GM19351 (cell line): Measurements from ENCODE around the gene CACHD1.
"Not testable (repeated sequence)": the region's sequence is repeated elsewhere in the genome, so short reads cannot be mapped to it uniquely, and the experiment has no call there.

Experiments used
- ATAC-seq: cut with Tn5 transposase; IDR thresholded peaks from one replicate; pipeline ENCODE4 v1.9.1; 2021; ENCODE audit warnings: mild to moderate bottlenecking, moderate library complexity; ENCODE audit not compliant: unreplicated experiment

The CACHD1 gene

DNA sequence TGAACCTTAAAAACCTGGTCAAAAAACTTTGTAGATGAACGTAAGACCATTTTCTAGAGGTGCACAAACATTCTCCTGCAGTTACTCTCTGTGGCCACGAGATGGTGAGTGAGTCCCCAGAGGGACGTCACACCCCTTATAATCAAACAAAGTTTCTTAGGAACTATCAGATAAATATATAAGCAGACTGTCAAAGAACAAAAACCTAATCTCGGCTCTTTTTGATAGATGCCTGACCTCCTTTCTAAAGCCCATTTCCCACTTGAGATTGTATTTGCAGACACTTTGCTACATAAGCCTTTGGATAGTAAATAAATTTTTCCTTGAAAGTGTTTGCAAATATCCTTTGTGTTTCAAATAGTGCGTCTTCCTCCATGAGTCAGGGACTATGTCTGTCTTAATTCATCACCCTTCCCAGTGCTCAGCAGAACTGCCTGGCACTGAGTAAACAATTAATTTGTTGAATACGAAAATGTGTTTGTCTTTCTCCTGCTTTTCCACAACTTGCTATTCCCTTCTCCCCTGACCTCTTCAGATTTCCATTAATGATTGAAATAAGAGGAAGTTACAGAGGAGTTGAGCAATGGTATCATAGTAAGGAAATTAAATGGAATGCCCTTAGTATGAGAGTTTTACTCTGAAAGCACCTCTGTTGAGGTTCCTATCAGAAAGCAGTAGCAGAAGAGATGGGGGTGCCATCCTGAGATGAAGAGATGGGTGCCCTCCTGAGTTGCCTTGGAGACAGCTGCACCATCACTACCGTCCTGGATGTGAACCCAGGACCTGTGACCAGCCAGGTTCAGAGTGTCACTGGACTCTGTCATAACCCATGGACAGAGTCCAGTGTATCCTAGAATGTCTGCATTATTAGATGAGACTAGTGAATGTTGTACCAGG lies 217.1 kb downstream of the CACHD1 start:
- peak; percentile 92 for ATAC-seq

- no peak for ATAC-seq
Observed at GRCh38 chr1:64687725-64688327, 217.9 kb downstream of the CACHD1 start.

DNA sequence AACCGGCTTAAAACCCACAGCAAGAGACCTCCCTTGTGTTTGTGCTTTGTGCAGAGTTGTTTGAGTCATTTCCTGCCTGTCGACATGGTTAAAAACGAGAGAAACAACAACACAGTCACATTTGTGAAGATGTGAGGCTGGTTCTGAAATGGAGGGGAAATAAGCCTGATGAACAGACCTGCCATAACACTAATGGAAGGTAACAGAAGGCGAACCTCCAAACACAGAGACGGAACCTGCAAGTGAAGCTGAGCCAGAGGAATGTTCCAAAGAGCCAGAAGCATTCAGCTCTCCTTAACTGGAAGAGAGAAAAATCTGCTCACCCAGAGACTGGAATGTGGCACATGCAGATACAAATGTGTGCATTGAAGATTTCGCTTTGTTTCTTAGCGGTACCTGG lies 221.7 kb downstream of the CACHD1 start:
- no peak for ATAC-seq

- ATAC-seq, result no peak
Observed at GRCh38 chr1:64692911-64693310, 223.0 kb downstream of the CACHD1 start.

DNA sequence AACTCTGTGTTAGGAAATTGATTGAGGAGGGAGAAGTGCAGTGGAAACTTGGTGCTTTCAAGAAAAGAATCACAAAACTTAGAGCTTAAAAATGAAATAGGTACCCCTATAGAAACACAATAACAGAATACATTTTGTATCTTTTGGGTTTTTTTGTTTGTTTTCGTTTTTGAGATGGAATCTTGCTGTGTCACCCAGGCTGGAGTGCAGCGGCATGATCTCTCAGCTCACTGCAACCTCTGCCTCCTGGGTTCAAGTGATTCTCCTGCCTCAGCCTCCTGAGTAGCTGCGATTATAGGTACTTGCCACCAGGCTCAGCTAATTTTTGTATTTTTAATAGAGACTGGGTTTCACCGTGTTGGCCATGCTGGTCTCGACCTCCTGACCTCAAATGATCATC lies 223.5 kb downstream of the CACHD1 start:
- no peak for ATAC-seq

GRCh38 chr1:64696879-64697278 lies 226.9 kb downstream of the CACHD1 start:
- ATAC-seq, result no peak

DNA sequence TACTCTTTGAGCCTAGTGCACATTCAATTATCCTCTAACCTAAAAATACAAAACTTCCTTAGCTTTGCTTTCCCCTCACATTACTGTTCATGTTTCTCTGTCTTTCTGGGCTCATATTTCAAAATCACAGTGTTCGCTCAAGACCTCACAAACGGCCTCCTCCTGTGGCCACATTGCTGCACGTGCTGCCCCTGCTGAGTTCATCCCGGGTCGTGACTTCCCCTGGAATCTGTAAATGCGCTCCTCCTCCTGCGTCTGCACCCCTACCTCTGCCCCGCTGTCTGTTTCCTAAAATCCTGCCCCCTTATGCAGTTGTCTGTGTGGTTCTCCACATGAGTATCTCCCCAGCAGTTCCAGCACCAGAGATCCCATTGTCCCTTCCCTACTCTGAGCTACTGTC lies 229.4 kb downstream of the CACHD1 start:
- no peak for ATAC-seq

DNA sequence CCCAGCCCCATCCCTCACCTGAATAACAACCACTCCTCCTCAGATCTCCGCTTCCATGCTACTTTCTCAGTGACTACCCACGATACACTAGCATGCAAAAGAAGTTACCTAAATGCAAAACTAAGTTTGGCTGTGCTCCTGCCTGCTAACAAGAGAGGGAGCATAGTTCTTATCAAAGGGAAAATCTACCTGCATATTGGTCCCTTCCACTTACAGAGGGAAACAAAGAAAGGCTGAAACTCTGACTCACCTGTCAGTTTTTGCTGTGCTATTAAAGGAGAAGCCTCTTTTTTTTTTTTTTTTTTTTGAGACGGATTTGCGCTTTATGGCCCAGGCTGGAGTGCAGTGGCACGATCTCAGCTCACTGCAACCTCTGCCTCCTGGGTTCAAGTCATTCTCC lies 231.1 kb downstream of the CACHD1 start:
- ATAC-seq, result no peak

GRCh38 chr1:64701886-64702285 lies 232.0 kb downstream of the CACHD1 start:
- no peak for ATAC-seq

- not testable (repeated sequence) for ATAC-seq
Observed at GRCh38 chr1:64702670-64703069, 232.7 kb downstream of the CACHD1 start.

DNA sequence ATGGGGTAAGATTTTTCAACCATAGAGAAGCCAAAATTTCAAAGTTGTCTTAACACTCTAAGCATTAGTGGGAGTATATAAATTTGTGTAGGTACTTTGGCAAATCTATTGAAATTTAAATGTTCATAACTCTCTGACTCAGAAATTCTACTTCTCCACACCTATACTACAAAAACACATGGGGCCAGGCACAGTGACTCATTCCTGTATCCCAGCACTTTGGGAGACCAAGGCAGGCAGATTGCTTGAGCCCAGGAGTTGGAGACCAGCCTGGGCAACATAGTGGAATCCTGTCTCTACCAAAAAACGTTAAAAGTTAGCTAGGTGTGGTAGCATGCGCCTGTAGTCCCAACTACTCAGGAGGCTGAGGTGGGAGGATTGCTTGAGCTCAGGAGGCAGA lies 233.7 kb downstream of the CACHD1 start:
- ATAC-seq, result no peak

- no peak for ATAC-seq
Observed at GRCh38 chr1:64705591-64705990, 235.7 kb downstream of the CACHD1 start.

- ATAC-seq, result no peak
Observed at GRCh38 chr1:64711266-64711665, 241.3 kb downstream of the CACHD1 start.

- ATAC-seq, result no peak
Observed at GRCh38 chr1:64712049-64712448, 242.1 kb downstream of the CACHD1 start.

DNA sequence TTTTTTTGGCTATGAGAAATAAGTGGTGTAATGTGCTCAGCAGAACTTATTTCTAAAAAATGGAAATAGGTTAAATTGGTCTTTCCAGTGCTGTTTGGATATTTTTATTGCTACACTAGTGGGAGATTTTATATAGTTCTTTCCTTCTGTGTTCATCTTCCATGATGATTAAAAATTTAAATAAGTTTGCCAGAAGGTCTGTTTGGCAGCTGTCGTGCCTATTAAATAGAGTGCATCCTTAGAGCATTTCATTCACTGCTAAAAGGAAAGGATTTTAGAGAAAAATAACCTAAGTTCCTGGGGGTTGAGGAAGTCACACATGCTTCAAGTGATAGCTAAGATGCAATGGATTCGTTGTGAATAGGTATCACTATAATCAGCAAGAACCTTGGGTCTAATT lies 245.3 kb downstream of the CACHD1 start:
- no peak for ATAC-seq

DNA sequence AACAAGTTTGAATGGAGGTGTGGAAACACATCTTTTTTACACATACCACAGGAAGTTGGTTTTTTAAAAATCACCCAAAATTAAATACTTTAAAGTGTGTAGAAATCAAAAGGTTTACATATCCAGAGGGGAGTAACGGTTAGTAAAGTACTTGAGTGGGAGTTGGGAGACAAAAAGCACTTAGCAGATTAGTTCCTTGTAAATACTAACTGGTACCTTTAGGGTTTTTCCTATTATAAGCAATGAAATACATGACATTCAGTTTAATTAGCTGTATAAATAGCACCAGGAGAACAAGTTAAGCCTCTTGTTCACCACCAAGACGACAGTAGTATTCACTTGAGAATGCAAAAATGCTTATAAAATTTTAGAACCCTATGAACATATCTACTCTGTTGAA lies 251.2 kb downstream of the CACHD1 start:
- no peak for ATAC-seq

DNA sequence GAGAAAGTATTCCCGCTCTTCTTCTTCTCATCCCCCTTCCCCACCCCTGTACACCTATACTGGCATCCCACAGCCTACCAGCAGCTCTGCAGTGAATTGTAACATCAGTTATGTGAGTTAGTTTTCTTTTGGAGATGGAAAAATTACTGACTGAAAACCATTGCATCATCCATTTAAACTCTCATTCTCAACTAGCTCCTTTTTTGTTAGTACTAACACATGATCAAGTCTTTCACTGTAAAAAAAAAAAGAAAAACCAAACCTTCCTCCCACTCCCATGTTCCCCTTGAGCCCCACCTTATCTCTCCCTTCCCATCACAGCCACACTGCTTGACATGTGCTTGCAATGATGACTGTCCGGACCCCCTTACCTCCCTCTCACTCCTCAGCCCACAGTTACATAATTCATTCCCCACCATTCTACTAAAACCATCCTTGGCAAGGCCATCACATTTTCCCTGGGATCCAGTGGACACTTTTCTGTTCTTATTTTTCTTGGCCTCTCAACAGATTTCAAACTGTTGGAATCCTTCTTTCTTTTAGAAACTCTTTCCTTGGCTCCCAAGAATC lies 251.7 kb downstream of the CACHD1 start:
- ATAC-seq, result no peak

- ATAC-seq, result no peak
Observed at GRCh38 chr1:64727861-64728260, 257.9 kb downstream of the CACHD1 start.

- ATAC-seq, result no peak
Observed at GRCh38 chr1:64733581-64734286, 263.8 kb downstream of the CACHD1 start.

DNA sequence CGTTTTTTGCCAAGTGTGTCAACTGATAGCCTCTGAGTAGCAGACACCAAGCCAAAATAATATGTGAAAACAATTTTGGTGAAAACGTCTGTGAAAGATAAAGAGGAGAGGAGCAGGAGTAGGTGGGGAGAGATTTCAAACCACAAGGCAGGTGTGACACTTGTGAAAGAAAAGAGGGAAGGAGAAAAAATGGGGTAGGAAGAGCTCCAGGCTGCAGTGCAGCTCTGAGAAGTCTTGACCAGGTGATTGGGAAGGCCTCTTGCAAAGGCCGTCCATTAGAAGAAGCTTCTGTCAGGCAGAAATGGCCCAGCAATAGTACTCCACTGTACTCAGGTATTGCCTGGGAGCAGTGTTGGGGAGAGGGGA lies 264.3 kb downstream of the CACHD1 start:
- no peak for ATAC-seq

DNA sequence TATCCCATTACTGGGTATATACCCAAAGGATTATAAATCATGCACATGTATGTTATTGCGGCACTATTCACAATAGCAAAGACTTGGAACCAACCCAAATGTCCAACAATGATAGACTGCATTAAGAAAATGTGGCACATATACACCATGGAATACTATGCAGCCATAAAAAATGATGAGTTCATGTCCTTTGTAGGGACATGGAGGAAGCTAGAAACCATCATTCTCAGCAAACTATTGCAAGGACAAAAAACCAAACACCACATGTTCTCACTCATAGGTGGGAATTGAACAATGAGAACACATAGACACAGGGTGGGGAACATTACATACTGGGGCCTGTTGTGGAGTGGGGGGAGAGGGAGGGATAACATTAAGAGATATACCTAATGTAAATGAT lies 270.8 kb downstream of the CACHD1 start:
- not testable (repeated sequence) for ATAC-seq
